PC-3 (cell line): Measurements from ENCODE around the gene CAPZB. TPM values are rescaled to one million over a fixed set of nuclear protein-coding genes. Genes with fewer than 3 reads are reported as not detected.
A peak's percentile ranks its signal among the peaks of the same experiment; 100 is the strongest.

ENCODE experiments used
- ATAC-seq: fragments of 200-7000 bp; cut with Tn5 transposase; 2 replicates; pipeline ENCODE4 v1.9.1; 2020; ENCODE audit warnings: mild to moderate bottlenecking, moderate library complexity
- BruUV-seq: library from RNA; stranded (reverse); fragments of 400-500 nt; replicated peaks from 2 replicates; lab custom pipeline; 2021; lab: Mats Ljungman, UMichigan
- CTCF ChIA-PET: fragments of 300-600 bp; sonication (Branson Sonifier 250); formaldehyde crosslinking; loops from one replicate; lab custom pipeline; 2022; ENCODE audit warnings: antibody characterized with exemption; lab: Charles Lee
- POLR2A ChIA-PET: fragments of 300-600 bp; sonication (Branson Sonifier 250); formaldehyde crosslinking; loops from one replicate; lab custom pipeline; 2022; ENCODE audit warnings: antibody characterized with exemption; ENCODE audit not compliant: unreplicated experiment; lab: Charles Lee
- DNase-seq: peaks from one replicate; pipeline ENCODE4 v3.0.0-alpha.2; 2015
- H2AFZ ChIP-seq: fragments of 300-600 bp; sonication (generic); 2 replicates; pipeline ENCODE4 v1.6.0; 2016; ENCODE audit warnings: antibody characterized with exemption, low read length
- H3F3A ChIP-seq: fragments of 300-600 bp; sonication (generic); one replicate; pipeline ENCODE4 v1.6.0; 2017; ENCODE audit warnings: antibody characterized with exemption, low read length, control low read depth, mild to moderate bottlenecking; ENCODE audit not compliant: unreplicated experiment
- H3K27ac ChIP-seq: fragments of 300-600 bp; sonication (generic); 2 replicates; pipeline ENCODE4 v1.5.1; 2016; ENCODE audit warnings: mild to moderate bottlenecking, low read length
- H3K27me3 ChIP-seq: fragments of 300-600 bp; sonication (generic); 2 replicates; pipeline ENCODE4 v1.6.1; 2016; ENCODE audit warnings: low read length, mixed read lengths
- H3K36me3 ChIP-seq: fragments of 300-600 bp; sonication (generic); 2 replicates; pipeline ENCODE4 v1.6.1; 2016; ENCODE audit warnings: low read depth, mixed run types, low read length, mixed read lengths
- H3K4me1 ChIP-seq: fragments of 300-600 bp; sonication (generic); 2 replicates; pipeline ENCODE4 v1.5.1; 2016; ENCODE audit warnings: low read length; ENCODE audit not compliant: insufficient read depth
- H3K4me2 ChIP-seq: fragments of 300-600 bp; sonication (generic); 2 replicates; pipeline ENCODE4 v1.6.0; 2016; ENCODE audit warnings: low read length
- H3K4me3 ChIP-seq: fragments of 300-600 bp; sonication (generic); 2 replicates; pipeline ENCODE4 v1.5.1; 2016; ENCODE audit warnings: mild to moderate bottlenecking, low read length, mixed read lengths
- H3K79me2 ChIP-seq: fragments of 300-600 bp; sonication (generic); 2 replicates; pipeline ENCODE4 v1.6.1; 2017; ENCODE audit warnings: low read length, mixed read lengths
- H3K9ac ChIP-seq: fragments of 300-600 bp; sonication (generic); 2 replicates; pipeline ENCODE4 v1.6.0; 2016; ENCODE audit warnings: mild to moderate bottlenecking, low read length
- H3K9me2 ChIP-seq: fragments of 300-600 bp; sonication (generic); replicated peaks from 2 replicates; pipeline ENCODE4 v1.6.1; 2016; ENCODE audit warnings: mixed run types, low read length, mixed read lengths
- H3K9me3 ChIP-seq: fragments of 300-600 bp; sonication (generic); 2 replicates; pipeline ENCODE4 v1.6.1; 2016; ENCODE audit warnings: low read length, mixed read lengths
- H4K20me1 ChIP-seq: fragments of 300-600 bp; sonication (generic); 2 replicates; pipeline ENCODE4 v1.6.1; 2016; ENCODE audit warnings: low read length, mixed read lengths
- EZH2 ChIP-seq: fragments of 300-600 bp; sonication (generic); IDR thresholded peaks from one replicate; pipeline ENCODE4 v1.6.1; 2017; ENCODE audit warnings: antibody characterized with exemption, mild to moderate bottlenecking, low read length; ENCODE audit not compliant: unreplicated experiment
- EZH2phosphoT487 ChIP-seq: fragments of 300-600 bp; sonication (generic); IDR thresholded peaks from 2 replicates; pipeline ENCODE4 v1.6.1; 2018; ENCODE audit warnings: mild to moderate bottlenecking, antibody characterized with exemption, low read length, borderline replicate concordance
- intact Hi-C: fragments of 100-400 bp; cut with micrococcal nuclease; formaldehyde crosslinking; loops from 2 replicates; pipeline ENCODE4 v1.9.0; 2023
- total RNA-seq: library from RNA; depleted of rRNA; stranded (reverse); fragments of >200 nt; gene quantifications from 2 replicates; pipeline ENCODE4 v1.2.3, GENCODE V29; 2014
- TF ChIP-seq, protein P1 (sequence below): fragments of 300-600 bp; sonication (generic); conservative IDR thresholded peaks from 2 replicates; pipeline ENCODE4 v1.5.1; 2017; ENCODE audit warnings: antibody characterized with exemption, low read depth, mild to moderate bottlenecking, low read length

CAPZB gene
- total RNA-seq, 1 experiment from 2014 or later: 86.7 TPM

DNA sequence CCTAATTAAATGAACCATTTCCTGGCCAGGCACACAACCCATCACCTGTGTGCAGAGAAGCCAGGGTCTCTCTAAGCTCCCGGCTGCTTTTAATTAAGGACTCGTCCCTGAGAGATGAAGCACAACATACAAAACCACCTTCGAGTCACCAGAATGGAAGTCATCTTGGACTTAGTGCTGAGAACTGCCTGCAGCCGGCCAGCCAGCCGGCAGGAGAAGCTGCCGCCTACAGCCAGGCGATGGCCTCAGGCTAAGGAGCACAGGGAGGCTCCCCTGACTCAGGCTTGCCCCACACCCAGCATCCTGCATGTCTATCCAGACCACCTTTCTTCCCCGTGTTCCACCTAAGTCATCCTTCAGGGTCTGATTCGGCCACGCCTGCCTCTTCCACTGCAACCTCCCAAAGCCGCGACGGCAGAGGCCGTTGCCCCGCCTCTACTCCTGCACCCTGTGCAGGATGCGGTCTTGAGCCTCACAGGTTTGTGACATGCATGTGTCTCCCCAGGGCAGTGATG lies 89.6 kb downstream of the CAPZB start:
- ATAC-seq (peak; percentile 57), DNase-seq (peak; percentile 53)
- peaks cover 4% of the 10 kb centered on the region; the same call in 1 of the 2 replicates for H3K4me1 ChIP-seq
- no peaks in the 10 kb centered on the region for H3K27me3 ChIP-seq
- H4K20me1 ChIP-seq: peaks cover 6% of the 10 kb centered on the region; the same call in 1 of the 2 replicates
- no peaks in the 10 kb centered on the region for H3F3A ChIP-seq
- TF ChIP-seq EZH2 (no peak), EZH2phosphoT487 (no peak)
- TF ChIP-seq, protein P1, sequence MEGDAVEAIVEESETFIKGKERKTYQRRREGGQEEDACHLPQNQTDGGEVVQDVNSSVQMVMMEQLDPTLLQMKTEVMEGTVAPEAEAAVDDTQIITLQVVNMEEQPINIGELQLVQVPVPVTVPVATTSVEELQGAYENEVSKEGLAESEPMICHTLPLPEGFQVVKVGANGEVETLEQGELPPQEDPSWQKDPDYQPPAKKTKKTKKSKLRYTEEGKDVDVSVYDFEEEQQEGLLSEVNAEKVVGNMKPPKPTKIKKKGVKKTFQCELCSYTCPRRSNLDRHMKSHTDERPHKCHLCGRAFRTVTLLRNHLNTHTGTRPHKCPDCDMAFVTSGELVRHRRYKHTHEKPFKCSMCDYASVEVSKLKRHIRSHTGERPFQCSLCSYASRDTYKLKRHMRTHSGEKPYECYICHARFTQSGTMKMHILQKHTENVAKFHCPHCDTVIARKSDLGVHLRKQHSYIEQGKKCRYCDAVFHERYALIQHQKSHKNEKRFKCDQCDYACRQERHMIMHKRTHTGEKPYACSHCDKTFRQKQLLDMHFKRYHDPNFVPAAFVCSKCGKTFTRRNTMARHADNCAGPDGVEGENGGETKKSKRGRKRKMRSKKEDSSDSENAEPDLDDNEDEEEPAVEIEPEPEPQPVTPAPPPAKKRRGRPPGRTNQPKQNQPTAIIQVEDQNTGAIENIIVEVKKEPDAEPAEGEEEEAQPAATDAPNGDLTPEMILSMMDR: no peak
- CTCF ChIA-PET: no interaction called here
- no peak overlapping the region for H2AFZ ChIP-seq
- no peaks in the 10 kb centered on the region for H3K9me3 ChIP-seq
- H3K27ac ChIP-seq: no peak overlapping the region
- no peak overlapping the region for H3K4me2 ChIP-seq
- no TSS peak for BruUV-seq
- H3K79me2 ChIP-seq: peaks cover 51% of the 10 kb centered on the region
- no peak overlapping the region for H3K9ac ChIP-seq
- H3K36me3 ChIP-seq: no peaks in the 10 kb centered on the region
- H3K4me3 ChIP-seq: no peak overlapping the region
- H3K9me2 ChIP-seq: no peaks in the 10 kb centered on the region
- intact Hi-C loops: loop anchor here (10.0 kb wide), 3 partner anchors 59 to 189 kb away; partner anchors contain the start of gene CAPZB
- POLR2A ChIA-PET: no interaction called here

DNA sequence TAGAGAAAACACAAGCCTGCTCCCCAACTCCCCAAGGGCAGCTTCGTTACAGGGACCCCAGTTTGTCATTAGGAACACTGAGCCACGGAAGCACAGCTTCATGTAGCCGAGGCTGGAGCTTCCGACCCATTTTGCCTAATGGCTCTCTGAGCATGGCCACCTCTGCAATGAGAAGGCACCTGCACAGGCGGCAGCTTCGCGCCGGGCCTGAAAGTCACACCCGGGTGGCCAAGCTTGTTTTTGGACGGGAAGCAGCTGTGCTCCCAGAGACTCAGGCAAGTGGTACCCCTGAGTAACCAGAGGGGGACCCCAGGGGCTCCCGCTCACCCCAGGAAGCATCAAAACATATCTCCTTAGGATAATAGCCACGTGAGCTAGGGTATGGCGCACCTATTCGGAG lies 92.3 kb downstream of the CAPZB start:
- no peak for ATAC-seq
- H3K9me2 ChIP-seq: no peaks in the 10 kb centered on the region
- H3K4me2 ChIP-seq: no peak overlapping the region
- POLR2A ChIA-PET: no interaction called here
- no peak overlapping the region for H3K27ac ChIP-seq
- no peak overlapping the region for H3K9ac ChIP-seq
- H2AFZ ChIP-seq: no peak overlapping the region
- BruUV-seq: no TSS peak
- H3K4me1 ChIP-seq: peaks cover 4% of the 10 kb centered on the region; the same call in 1 of the 2 replicates
- no peak overlapping the region for H3K4me3 ChIP-seq
- no peaks in the 10 kb centered on the region for H3K36me3 ChIP-seq
- H3K9me3 ChIP-seq: no peaks in the 10 kb centered on the region
- peaks cover 59% of the 10 kb centered on the region for H3K79me2 ChIP-seq
- no peaks in the 10 kb centered on the region for H3K27me3 ChIP-seq
- H3F3A ChIP-seq: no peaks in the 10 kb centered on the region
- peaks cover 11% of the 10 kb centered on the region; the same call in 1 of the 2 replicates for H4K20me1 ChIP-seq
- no peak for DNase-seq
- CTCF ChIA-PET: interaction anchor here (0.8 to 1.2 kb wide), 2 partner anchors 48 to 261 kb away, joined by 3 to 6 read pairs; no protein-coding TSS in a partner anchor
- TF ChIP-seq EZH2phosphoT487 (no peak), EZH2 (no peak)
- TF ChIP-seq, protein P1: no peak
- intact Hi-C loops: loop anchor here (10.0 kb wide), 3 partner anchors 62 to 192 kb away; partner anchors contain the start of gene CAPZB

DNA sequence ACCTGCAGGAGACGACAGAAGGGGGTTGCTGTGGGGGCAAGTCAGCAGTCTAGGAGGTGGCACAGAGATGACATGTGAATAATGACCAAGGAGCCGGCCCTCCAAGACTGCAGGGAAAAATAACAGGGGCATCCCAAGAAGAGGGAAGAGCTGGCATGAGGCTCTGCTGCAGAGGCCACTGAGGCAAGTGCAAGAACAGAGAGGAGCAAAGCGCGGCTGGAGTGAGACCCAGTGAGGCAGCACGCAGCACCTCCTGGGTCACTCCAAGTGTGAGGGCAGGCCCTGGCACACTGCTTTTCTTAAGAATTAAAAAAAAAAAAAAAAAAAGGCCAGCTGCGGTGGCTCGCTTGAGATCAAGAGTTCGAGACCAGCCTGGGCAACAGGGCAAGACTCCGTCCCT lies 93.1 kb downstream of the CAPZB start:
- Histone ChIP-seq H3K9me2 (no peaks in the 10 kb centered on the region), H3K4me1 (peaks cover 4% of the 10 kb centered on the region; the same call in 1 of the 2 replicates), H3K4me2 (no peak overlapping the region), H4K20me1 (peaks cover 17% of the 10 kb centered on the region; the same call in 1 of the 2 replicates), H2AFZ (no peak overlapping the region), H3K36me3 (no peaks in the 10 kb centered on the region), H3K9me3 (no peaks in the 10 kb centered on the region), H3K9ac (no peak overlapping the region), H3K4me3 (no peak overlapping the region), H3K79me2 (peaks cover 58% of the 10 kb centered on the region), H3K27ac (no peak overlapping the region), H3F3A (no peaks in the 10 kb centered on the region), H3K27me3 (no peaks in the 10 kb centered on the region)
- intact Hi-C loops: loop anchor here (10.0 kb wide), 3 partner anchors 63 to 193 kb away; partner anchors contain the start of gene CAPZB
- ChIA-PET CTCF (interaction anchor here (1.2 kb wide), 1 partner anchor 262 kb away, joined by 6 read pairs; no protein-coding TSS in a partner anchor), POLR2A (interaction anchor here (0.6 kb wide), 1 partner anchor 80 kb away, joined by 3 read pairs; no protein-coding TSS in a partner anchor)
- BruUV-seq: no TSS peak
- ATAC-seq (no peak), DNase-seq (no peak)
- TF ChIP-seq, protein P1: no peak
- TF ChIP-seq EZH2phosphoT487 (no peak), EZH2 (no peak)
